Central memory CD4-positive, alpha-beta T cell (primary cell): ENCODE results near the gene ZNF488.

Experiments
- DNase-seq: peaks from one replicate; pipeline ENCODE4 v3.0.0; 2022

ZNF488 gene

DNA sequence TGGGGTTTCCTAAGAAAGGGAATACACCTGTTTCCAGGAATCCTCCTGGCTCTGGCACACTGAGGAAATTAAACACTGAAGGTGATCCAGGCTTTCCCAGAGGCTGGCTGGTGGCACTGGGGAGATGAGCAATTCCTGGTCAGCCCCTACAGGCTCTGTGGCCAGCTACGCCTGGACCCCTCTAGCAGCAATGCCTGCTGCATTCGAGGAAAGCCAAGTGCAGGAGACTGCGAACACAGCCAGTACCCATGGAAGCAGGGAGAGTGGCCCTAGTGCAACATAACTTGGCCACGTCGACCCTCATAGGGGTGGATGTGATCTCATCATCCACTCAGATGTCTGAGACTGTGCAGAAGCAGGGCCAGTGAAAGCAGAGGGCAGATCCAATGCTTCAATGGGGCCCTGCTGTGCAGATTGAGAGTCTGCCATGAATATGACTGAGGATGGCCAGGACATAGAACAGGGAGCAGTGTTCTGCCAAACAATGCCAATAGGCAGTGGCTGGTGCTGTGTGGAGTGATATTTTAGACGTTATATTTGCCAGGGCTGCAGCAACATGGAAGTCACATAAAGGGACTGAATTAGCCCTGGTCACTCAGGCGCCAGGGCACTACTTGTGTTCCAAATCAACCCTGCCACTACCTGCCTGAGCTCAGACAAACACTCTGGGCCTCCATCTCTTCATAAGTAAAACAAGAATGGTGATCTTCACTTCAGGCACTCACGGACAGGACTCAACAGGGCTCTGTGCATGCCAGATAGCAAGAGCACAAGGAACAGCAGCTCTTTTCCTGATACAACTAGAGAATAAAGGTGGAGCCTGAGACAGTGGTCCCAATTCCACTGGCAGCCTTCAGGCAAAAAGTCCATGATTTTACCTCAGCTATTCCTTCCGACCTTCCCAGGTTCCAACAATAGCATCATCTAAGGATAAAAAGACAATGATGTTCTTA is 2.4 kb downstream of the ZNF488 start:
- no peak for DNase-seq

GRCh38 chr10:47381103-47381395 is 3.0 kb downstream of the ZNF488 start:
- DNase-seq: no peak

GRCh38 chr10:47380341-47381102 is 3.6 kb downstream of the ZNF488 start:
- DNase-seq: no peak

DNA sequence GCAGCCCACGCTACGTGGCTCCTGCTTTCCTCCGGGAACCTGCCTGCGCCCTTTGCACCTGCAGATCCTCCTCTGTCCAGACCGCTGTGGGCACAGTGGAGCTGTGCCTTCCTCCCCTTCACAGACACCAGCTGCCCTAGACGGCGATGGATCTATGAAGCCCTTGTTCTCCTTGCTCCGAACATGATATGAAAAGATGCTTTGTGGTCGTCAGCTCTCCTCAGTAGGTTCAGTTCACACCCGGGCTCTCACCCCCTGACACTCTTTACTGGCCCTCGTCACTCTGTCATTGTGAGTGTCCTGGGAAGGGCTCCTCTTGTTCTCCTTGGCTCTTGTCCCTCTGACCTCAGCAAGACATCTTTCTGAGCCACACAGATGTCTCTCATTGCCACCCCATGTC is 4.2 kb downstream of the ZNF488 start:
- DNase-seq: no peak

DNA sequence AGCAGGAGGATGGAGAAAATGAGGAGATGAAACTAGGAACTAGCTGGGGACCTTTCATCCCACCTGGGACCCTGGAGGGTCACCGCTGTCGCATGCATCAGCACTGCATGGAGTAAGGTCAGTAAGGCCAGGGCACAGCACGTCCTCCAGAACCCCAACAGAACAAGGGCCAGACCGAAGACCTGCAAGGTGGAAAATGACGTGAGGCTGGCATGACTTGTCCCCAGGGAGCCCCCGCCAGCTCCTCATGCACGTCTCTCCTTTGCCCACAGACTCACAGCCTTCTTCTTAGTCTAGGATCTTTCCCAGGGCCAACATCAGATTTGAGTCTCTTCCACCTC is 4.7 kb downstream of the ZNF488 start:
- no peak for DNase-seq

- no peak for DNase-seq
Measured at GRCh38 chr10:47378606-47379444, 5.3 kb downstream of the ZNF488 start.

DNA sequence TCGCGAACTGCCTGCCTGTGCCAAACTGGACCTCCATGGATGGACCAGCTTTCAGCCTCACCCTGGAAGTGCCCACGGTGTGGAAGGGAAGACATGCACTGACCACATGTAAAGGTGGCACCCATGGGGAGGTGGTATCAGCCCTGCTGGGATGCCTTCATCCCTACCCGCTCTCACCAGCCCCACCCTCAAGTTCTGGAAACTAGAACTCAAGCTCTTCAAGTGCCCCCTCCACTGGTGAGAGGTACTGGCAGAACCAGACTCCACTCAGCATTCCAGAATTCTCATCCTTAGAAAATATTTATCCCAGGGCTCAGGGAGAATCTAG is 5.9 kb downstream of the ZNF488 start:
- DNase-seq: no peak

DNA sequence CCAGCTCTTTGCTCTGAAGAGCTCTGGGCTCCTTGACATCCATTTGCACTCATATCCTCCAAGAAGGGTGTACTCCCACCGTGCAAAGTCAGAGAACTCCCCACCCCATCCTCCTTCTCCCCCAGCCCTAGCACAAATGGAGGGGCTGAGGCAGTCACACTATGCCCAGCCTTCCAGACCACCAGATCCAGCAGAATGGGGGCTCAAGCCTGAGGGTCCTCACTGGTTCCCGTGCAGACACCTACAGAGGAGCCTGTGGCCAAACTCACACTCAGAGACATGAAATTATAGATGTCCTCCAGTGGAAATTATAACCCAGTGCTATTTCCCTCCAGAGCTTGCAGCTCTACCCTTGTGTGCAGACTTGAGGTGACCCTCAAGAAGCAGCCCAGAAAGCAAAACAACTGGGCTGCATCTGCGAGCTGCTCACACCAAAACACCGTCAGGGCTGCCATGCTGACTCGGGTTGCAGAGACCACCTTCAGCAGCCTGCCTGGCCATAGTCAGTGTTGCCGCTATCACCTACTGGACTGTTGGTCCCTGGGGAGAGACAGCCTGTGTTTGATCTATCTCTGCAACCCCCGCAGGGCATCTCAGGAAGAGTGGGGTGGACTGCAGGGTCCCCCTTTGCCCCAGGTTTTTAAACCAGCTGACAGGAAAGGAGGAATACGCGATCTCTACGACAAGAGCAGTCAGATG is 7.4 kb downstream of the ZNF488 start:
- no peak for DNase-seq

DNA sequence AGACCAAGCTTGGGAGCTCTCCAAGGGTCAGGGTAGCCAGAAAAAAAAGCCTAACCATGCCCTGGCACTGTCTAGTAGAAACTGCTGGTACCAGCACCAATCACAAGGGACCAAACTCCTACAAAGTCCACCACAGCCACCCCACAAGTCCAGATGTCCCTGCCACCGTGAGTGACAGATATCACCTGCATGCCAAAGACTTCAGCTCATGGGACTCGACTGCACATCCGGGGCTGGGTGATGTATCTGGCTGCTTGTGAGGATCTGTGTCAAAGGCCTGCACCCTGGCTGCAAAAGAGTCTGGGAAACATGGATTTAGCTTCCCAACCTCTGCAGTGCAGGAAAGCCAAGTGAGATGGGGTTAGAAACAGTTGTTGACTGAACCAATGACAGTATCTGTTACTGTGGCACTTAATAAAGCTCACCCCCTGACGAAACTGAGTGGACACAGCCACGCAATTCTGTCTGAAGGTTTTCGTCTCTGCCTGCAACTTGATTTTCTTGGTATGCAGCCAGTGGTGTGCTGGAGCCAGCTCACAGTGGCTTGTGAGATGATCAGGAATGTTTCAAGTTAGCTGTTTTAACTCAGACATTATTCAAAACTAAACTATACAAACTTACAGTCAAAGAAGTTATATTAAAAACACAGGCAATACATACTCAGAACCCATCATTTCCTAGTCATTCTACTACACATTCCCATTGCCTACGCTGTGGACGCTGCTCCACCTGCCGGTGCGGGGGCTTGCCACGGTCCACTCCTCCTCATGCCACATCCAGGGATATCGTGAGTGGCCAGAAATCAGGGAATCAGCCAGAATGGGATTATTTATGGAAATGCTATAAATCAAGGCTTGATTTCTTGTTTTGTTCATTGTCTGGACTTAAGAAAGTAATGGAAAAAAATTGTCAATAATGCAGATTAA is 9.2 kb downstream of the ZNF488 start:
- DNase-seq: no peak

GRCh38 chr10:47372726-47373125 is 11.4 kb downstream of the ZNF488 start:
- no peak for DNase-seq

DNA sequence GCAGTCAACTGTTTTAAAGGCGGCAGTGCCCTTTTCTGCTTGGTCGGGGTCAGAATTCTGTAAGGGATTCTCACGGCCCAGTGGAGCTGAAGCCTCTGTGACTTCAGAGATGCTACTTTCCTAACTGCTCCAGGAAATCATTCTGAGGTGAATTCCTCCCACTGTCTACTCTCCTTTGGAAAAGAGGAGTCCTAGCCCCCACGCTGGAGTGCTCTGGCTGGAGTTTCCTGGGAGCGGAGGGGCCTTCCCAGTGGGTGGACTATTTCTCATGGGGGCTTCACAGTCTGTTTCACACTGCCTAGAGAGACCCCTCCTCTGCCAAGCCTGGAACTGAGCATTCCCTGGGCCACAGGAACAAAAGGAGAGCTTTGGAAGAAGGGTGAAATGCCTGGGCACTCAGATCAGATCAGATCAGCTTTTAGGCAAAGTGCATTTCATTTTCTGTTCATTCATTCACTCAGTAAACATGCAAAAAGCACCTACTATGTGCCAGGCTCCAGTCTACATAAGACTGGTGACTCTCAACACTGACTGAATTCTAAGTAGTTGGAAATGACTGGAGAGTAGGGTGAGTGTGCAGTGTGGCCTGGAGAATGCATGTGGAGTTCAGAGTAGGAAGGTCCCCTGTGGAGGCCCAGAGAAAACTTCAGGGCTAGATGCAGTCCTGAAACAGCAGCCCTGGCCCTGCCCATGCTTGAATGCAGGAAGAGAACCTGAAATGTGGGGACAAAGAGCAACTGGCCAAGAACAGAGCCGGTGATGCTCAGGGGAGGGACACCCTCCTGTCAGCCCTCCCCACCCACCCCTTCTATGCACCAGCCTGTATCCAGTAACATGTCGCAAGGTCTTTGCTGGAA is 12.2 kb downstream of the ZNF488 start:
- DNase-seq: no peak

DNA sequence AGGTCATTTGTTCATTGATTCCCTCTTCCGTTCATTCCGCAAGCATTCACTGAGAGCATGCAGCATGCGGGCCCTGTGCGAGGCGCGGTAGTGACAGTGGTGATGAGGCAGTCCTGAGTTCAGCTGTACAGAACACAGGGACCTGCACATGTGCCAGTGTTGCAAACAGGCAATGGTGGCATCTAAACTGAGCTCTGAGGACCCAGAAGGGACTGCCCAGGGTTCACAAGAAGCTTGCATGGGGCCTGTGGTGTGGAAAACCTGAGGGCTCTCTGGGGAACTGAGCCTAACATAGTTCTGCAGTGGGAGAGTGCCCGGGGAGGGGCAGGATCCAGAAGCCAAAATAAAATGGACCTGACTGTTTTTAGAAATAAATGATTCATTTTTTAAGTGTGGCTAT is 13.2 kb downstream of the ZNF488 start:
- no peak for DNase-seq

- no peak for DNase-seq
Measured at GRCh38 chr10:47370015-47370767, 13.9 kb downstream of the ZNF488 start.

GRCh38 chr10:47369251-47369894 is 14.7 kb downstream of the ZNF488 start:
- no peak for DNase-seq

GRCh38 chr10:47368431-47369180 is 15.5 kb downstream of the ZNF488 start:
- no peak for DNase-seq

- DNase-seq: no peak
Measured at GRCh38 chr10:47367646-47368045, 16.4 kb downstream of the ZNF488 start.

GRCh38 chr10:47366731-47367460 is 17.2 kb downstream of the ZNF488 start:
- DNase-seq: no peak

DNA sequence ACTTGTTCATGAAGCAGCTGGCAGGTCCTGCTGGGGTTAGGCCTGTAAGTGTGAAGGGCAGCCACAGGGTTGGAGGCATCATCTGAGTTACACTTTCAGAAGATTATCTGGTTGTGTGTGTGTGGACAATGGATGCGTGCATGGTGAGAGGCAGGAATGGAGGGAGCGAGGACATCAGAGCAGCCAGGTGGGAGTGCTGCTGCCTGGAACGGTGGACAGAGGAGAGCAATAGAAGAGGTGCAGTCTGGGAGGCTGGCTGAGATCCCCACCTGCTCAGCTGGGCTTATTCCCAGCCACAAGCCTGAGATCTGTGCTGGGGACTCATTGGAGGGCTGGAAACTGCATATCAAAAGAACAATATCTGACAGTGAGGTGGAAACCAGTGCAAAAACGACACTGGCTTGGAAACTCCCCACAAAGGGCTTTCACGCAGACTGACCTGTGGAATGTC is 17.9 kb downstream of the ZNF488 start:
- no peak for DNase-seq
